Astrocyte of the spinal cord (primary cell): ENCODE results near the gene CEP85L.

ENCODE experiments used
- DNase-seq: peaks from one replicate; pipeline ENCODE4 v3.0.0; 2011; ENCODE audit warnings: low read depth, low spot score
- H3K4me3 ChIP-seq: 2 replicates; pipeline ENCODE4 v1.5.1; 2011; ENCODE audit warnings: low read depth, mild to moderate bottlenecking, low read length, moderate library complexity
- in situ Hi-C: cut with HindIII; loops from 2 replicates; pipeline ENCODE4 v1.10.0; 2017; ENCODE audit warnings: low sequenced_read_pairs
- TF ChIP-seq, protein P1 (sequence below): IDR thresholded peaks from 2 replicates; pipeline ENCODE4 v1.5.1; 2012; ENCODE audit warnings: low read depth, mild to moderate bottlenecking, low read length, inconsistent platforms

CEP85L gene

GRCh38 chr6:118565311-118565960, 86.0 kb downstream of the CEP85L start:
- TF ChIP-seq, protein P1, sequence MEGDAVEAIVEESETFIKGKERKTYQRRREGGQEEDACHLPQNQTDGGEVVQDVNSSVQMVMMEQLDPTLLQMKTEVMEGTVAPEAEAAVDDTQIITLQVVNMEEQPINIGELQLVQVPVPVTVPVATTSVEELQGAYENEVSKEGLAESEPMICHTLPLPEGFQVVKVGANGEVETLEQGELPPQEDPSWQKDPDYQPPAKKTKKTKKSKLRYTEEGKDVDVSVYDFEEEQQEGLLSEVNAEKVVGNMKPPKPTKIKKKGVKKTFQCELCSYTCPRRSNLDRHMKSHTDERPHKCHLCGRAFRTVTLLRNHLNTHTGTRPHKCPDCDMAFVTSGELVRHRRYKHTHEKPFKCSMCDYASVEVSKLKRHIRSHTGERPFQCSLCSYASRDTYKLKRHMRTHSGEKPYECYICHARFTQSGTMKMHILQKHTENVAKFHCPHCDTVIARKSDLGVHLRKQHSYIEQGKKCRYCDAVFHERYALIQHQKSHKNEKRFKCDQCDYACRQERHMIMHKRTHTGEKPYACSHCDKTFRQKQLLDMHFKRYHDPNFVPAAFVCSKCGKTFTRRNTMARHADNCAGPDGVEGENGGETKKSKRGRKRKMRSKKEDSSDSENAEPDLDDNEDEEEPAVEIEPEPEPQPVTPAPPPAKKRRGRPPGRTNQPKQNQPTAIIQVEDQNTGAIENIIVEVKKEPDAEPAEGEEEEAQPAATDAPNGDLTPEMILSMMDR: peak; percentile 20
- no peak for DNase-seq
- H3K4me3 ChIP-seq: no peak overlapping the region
- in situ Hi-C loops: no loop called here

DNA sequence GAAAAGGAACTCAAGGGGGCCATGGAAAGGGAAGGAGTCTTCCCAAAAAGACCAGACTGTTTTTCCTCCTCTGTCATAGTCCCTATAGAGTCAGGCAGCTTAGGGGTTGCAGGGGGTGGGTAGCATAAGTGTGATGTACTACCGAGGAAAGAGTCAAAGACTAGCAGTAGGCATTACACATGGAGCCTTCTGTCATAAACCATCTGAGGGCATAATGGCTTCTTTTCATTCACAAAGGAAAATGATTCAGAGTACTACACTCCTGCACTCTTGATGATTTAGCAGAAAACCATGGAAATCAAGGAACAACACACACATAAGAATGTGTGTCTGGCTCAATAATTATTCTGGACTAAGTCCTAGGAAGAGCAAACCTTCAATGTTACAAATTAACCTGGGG, 88.4 kb downstream of the CEP85L start:
- DNase-seq: peak; percentile 64
- in situ Hi-C loops: no loop called here
- H3K4me3 ChIP-seq: no peak overlapping the region
- TF ChIP-seq, protein P1: no peak

- H3K4me3 ChIP-seq: no peak overlapping the region
- in situ Hi-C loops: no loop called here
- no peak for DNase-seq
- TF ChIP-seq, protein P1: no peak
These were observed 89.1 kb downstream of the CEP85L start for GRCh38 chr6:118562248-118562647.

DNA sequence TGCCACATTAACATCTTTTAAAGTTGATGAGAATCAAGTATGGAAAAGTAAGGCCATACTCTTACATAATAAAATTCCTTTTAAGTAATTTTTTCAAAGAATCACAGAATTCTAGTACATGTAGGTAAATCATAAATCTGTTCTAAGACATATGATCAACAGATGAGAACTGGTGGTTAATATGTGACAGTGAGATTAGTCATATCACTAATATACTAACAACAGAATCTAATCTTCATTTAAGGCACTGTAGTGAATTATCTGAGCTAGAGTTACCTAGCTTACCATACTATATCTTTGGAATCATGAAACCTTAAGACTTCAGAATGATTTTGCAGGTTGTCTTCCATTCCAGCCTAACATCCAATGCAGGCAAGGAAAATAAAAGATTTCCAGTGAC, 91.7 kb downstream of the CEP85L start:
- TF ChIP-seq, protein P1: no peak
- no peak for DNase-seq
- H3K4me3 ChIP-seq: no peak overlapping the region
- in situ Hi-C loops: no loop called here

DNA sequence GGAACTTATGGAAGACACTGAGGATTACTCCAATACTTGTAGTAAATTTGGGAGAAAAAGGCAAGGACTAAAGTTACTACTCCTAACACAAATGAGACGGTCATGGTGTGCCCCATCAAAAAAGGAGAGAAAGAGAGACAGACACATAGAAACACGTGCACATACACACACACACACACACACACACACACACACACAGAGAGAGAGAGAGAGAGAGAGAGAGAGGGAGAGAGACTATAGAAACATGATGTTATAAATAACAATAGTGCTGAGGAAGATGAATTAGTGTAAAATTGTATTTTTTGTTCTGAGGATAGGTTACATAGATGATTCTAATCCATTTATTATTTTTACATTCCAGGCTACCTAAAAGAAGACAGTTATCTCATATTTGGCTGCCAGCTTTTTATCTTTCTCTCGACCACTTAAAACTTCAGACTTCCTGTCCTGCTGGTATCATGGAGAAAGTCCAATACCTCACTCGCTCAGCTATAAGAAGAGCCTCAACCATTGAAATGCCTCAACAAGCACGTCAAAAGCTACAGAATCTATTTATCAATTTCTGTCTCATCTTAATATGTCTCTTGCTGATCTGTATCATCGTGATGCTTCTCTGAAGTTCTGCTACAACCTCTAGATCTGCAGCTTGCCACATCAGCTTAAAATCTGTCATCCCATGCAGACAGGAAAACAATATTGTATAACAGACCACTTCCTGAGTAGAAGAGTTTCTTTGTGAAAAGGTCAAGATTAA, 92.8 kb downstream of the CEP85L start:
- peak; percentile 33 for DNase-seq
- TF ChIP-seq, protein P1: no peak
- in situ Hi-C loops: no loop called here
- no peak overlapping the region for H3K4me3 ChIP-seq

- no peak for DNase-seq
- in situ Hi-C loops: no loop called here
- H3K4me3 ChIP-seq: no peak overlapping the region
- TF ChIP-seq, protein P1: no peak
These were observed 96.7 kb downstream of the CEP85L start for GRCh38 chr6:118554698-118555097.
